Stimulated activated CD8-positive, alpha-beta memory T cell treated with anti-CD3 and anti-CD28 coated beads, Interleukin-12 subunit alpha, Interleukin-12 subunit beta, amount 100 ng/mL, for 4 hours (primary cell): ENCODE measurements around the gene SNAI1.

Source experiments
- DNase-seq: peaks from one replicate; pipeline ENCODE4 v3.0.0-alpha.2; 2020; ENCODE audit warnings: low read depth

The SNAI1 gene

DNA sequence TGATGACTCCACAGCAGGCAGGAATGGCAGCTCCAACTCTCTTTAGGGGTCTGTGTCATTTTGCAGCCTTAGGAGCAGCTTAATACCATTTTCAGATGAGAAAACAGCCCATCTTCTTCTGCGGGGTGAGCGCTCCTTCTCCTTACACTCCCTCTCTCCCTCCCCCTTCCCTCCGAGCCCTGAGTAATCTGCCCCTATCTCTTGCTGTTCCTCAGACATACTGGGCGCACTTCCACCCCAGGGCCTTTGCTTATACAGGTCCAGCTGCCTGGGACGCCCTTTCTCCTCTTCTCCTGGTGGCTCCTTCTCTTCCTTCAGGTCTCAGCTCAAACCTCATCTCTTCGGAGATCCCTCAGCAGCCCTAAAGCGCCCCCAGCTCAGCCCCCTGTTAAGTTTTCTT is 54.8 kb downstream of the SNAI1 start:
- DNase-seq = no peak

DNA sequence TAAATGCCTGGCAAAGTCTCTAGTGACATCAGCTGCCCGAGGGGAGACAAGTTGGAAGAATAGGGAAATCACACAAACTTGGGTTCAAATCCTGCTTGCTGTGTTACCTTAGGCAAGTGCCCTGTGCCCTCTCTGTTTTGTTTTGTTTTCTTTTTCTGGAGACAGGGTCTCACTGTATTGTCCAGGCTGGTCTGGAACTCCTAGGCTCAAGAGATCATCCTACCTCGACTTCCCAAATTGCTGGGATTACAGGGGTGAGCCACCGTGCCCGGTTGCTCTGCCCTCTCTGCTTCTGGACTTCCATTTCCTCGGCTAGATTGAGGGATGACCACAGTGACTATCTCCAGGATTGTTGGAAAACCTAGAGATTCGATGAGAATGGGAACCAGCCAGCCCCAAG is 55.4 kb downstream of the SNAI1 start:
- no peak for DNase-seq
